HG03103 (cell line): Measurements from ENCODE around the gene SELENOT.

Source experiments
- ATAC-seq: cut with Tn5 transposase; IDR thresholded peaks from one replicate; pipeline ENCODE4 v1.9.1; 2021; ENCODE audit warnings: low read depth; ENCODE audit not compliant: unreplicated experiment

SELENOT gene

GRCh38 chr3:150653110-150653561, 50.0 kb downstream of the SELENOT start:
- peak; percentile 59 for ATAC-seq

GRCh38 chr3:150656316-150656715, 53.2 kb downstream of the SELENOT start:
- no peak for ATAC-seq

DNA sequence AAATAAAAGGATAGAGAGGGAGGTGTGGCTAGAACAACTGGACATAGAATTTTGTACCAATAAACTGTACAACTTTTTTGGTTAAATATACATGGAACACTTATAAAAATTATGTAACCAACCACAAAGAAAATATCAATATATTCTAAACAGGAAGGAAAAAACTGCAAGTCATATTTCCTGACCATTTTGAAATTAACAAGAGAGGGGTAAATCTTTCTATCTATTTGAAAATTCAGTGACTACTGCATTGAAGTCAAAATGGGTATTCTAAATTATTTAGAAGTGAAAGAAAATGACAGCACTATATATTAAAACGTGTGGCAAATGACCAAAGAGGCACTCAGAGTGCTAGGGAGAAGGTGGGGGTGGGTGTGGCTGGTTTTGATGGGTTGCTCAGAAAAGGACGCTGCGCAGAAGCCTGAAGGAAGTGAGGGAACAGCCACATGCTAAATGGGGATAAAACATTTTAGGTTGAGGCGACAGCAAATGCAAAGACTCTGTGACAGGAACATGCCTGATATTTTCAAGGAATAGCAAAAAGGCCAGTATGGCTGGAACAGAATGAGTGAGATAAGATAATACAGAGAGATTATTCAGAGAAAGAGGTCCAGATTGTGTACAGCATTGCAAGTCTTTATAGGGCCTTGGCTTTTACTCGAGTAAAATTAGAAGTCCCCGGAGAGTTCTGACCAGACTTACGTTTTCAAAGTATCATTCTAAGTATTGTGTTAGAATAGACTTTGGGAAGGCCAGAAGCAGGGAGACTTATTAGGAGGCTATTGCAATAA, 59.5 kb downstream of the SELENOT start:
- no peak for ATAC-seq

DNA sequence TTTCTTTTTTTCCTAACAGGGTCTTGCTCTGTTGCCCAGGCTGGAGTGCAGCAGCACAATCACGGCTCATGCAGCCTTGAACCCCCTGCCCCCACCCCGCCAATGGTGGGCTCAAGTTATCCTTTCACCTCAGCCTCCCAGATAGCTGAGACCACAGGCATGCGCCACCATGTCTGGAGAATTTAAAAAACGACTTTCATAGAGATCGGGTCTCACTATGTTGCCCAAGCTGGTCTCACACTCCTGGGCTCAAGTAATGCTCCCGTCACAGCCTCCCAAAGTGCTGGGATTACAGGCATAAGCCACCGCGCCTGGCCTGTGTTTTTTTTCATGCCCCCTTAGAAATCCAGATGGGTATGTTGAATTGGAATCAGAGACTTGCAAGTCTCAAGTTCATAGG, 60.3 kb downstream of the SELENOT start:
- ATAC-seq, result no peak

GRCh38 chr3:150666167-150666566, 63.0 kb downstream of the SELENOT start:
- no peak for ATAC-seq

DNA sequence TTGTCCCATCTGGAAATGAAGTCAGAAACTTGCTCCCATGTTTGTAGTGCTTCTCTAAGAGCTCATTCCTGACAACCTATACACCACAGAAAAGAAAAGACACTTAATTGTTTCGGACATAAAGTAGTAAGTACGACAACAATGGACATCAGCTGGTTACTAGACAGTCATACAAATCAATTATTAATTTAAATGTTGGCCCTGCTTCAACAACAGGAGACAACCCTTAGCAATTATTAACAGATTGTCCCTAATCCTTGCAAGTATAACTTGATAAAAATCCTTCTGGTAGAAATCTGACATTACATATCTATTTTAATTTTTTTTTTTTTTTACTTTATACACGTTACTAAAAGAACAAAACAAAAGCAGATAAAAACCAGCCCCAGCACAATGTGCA, 70.8 kb downstream of the SELENOT start:
- no peak for ATAC-seq

DNA sequence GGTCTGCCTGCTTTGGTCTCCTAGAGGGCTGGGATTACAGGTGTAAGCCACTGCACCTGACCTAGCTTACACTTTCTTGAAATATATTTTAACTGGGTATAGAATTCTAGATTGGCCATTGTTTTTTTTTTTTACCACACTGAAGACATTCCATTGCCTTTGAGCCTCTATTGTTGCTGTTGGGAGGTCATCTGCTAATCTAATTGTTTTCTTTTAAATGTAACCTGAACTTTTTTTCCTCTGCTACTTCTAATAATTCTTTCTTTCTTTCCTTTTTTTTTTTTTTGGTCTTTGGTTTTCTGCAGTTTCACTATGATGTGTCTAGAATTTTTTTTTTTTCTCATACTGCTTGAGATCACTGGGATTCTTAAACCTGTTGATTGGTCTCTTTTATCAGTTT, 72.5 kb downstream of the SELENOT start:
- no peak for ATAC-seq
